GM21447 (cell line): Measurements from ENCODE around the gene NAV2.

ENCODE experiments used
- ATAC-seq: cut with Tn5 transposase; IDR thresholded peaks from one replicate; pipeline ENCODE4 v1.9.1; 2021; ENCODE audit not compliant: unreplicated experiment

Gene NAV2

GRCh38 chr11:19803506-19803998 is 90.9 kb downstream of the NAV2 start:
- ATAC-seq = no peak

- no peak for ATAC-seq
These were observed 92.7 kb downstream of the NAV2 start for GRCh38 chr11:19805376-19805775.

- ATAC-seq = no peak
These were observed 93.2 kb downstream of the NAV2 start for GRCh38 chr11:19805827-19806226.

- ATAC-seq = no peak
These were observed 93.6 kb downstream of the NAV2 start for GRCh38 chr11:19806251-19806650.

- no peak for ATAC-seq
These were observed 95.7 kb downstream of the NAV2 start for GRCh38 chr11:19808076-19808911.

GRCh38 chr11:19810852-19811251 is 98.2 kb downstream of the NAV2 start:
- ATAC-seq = no peak

- ATAC-seq = no peak
These were observed 98.7 kb downstream of the NAV2 start for GRCh38 chr11:19811380-19811779.

GRCh38 chr11:19812096-19812495 is 99.5 kb downstream of the NAV2 start:
- no peak for ATAC-seq

GRCh38 chr11:19812710-19813109 is 100.1 kb downstream of the NAV2 start:
- ATAC-seq = no peak

GRCh38 chr11:19813158-19813879 is 100.7 kb downstream of the NAV2 start:
- no peak for ATAC-seq

GRCh38 chr11:19814421-19814820 is 101.8 kb downstream of the NAV2 start:
- no peak for ATAC-seq

GRCh38 chr11:19816040-19816439 is 103.4 kb downstream of the NAV2 start:
- no peak for ATAC-seq

- ATAC-seq = no peak
These were observed 104.2 kb downstream of the NAV2 start for GRCh38 chr11:19816817-19817216.

GRCh38 chr11:19817265-19817851 is 104.7 kb downstream of the NAV2 start:
- no peak for ATAC-seq

GRCh38 chr11:19817870-19818269 is 105.2 kb downstream of the NAV2 start:
- ATAC-seq = no peak

- no peak for ATAC-seq
These were observed 106.0 kb downstream of the NAV2 start for GRCh38 chr11:19818619-19819018.

GRCh38 chr11:19819148-19819547 is 106.5 kb downstream of the NAV2 start:
- ATAC-seq = no peak

GRCh38 chr11:19820100-19820499 is 107.5 kb downstream of the NAV2 start:
- no peak for ATAC-seq

GRCh38 chr11:19821412-19821875 is 108.8 kb downstream of the NAV2 start:
- no peak for ATAC-seq

GRCh38 chr11:19821993-19822392 is 109.4 kb downstream of the NAV2 start:
- no peak for ATAC-seq

- no peak for ATAC-seq
These were observed 109.9 kb downstream of the NAV2 start for GRCh38 chr11:19822531-19822930.

- no peak for ATAC-seq
These were observed 114.0 kb downstream of the NAV2 start for GRCh38 chr11:19826606-19827005.
